Adrenal gland (tissue), 12 donors: ENCODE measurements around the gene OR10T2. TPM values are rescaled to one million over a fixed set of nuclear protein-coding genes. Genes with fewer than 3 reads are reported as not detected.

ENCODE experiments used
- DNase-seq, 7 donors: peaks; one replicate each; pipeline ENCODE4 v3.0.0-alpha.2; 2019 to 2020
- H3K27ac ChIP-seq, 5 donors: fragments of 200-600 bp; sonication (generic) in 4 of 5; 1 replicate in 3 of 5; 2 replicates in 2 of 5; pipeline versions ENCODE4 v1.5.1 to v1.8.0; 2016 to 2020; ENCODE audit warnings: mild to moderate bottlenecking in 1 of 5
- H3K27me3 ChIP-seq: fragments of 200-600 bp; 2 replicates; pipeline ENCODE4 v1.8.0; 2021
- H3K36me3 ChIP-seq, 2 donors: fragments of 200-600 bp; replicated peaks in 1 of 2; 1 replicate in 1 of 2; 2 replicates in 1 of 2; pipeline versions ENCODE4 v1.5.1 to v1.8.0; 2018 to 2022
- H3K4me1 ChIP-seq, 2 donors: fragments of 200-600 bp; replicated peaks in 1 of 2; 1 replicate in 1 of 2; 2 replicates in 1 of 2; pipeline versions ENCODE4 v1.5.1 to v1.8.0; 2018 to 2021
- H3K4me3 ChIP-seq, 4 donors: fragments of 200-600 bp; sonication (generic) in 3 of 4; one replicate each; pipeline ENCODE4 v1.5.1; 2016 to 2018
- H3K9me3 ChIP-seq, 3 donors: fragments of 200-600 bp; sonication (generic) in 1 of 3; replicated peaks in 1 of 3; 1 replicate in 2 of 3; 2 replicates in 1 of 3; pipeline versions ENCODE4 v1.5.1 to v1.8.0; 2016 to 2021
- POLR2A ChIP-seq, 2 donors: fragments of 450-650 bp; IDR thresholded peaks; one replicate each; pipeline ENCODE4 v1.6.1; 2017; ENCODE audit warnings: antibody characterized with exemption in 2 of 2, mild to moderate bottlenecking in 2 of 2, moderate library complexity in 1 of 2
- WGBS, 4 donors: extraction: QIAGEN DNeasy Blood & Tissue Kit in 2 of 4; methylation state at CpG; one replicate each; pipeline versions ENCODE4 v1.1.5 to v1.1.7; 2013 to 2017; 5-methylcytosine and 5-hydroxymethylcytosine counted together
- intact Hi-C, 2 donors: fragments of 100-400 bp; cut with DNase I; formaldehyde crosslinking; loops; one replicate each; pipeline versions ENCODE4 v1.14.1 to v1.15.0; 2022 to 2023
- polyA plus RNA-seq, 3 donors: library from polyadenylated mRNA; stranded (reverse); fragments of 200-250 nt in 2 of 3; fragments of 350-450 nt in 1 of 3; fragmentation: Illumina TruSeq in 1 of 3; extraction: RNeasy Lipid Tissue Mini Kit (QIAGEN cat#74804) in 1 of 3; gene quantifications; one replicate each; pipeline ENCODE4 v1.2.3, GENCODE V29; 2013 to 2014
- total RNA-seq, 9 donors: library from RNA; depleted of rRNA in 4 of 9; stranded (reverse); fragments of >200 nt in 4 of 9; fragments of 120-200 nt in 1 of 9; fragmentation: NEBNext Ultra II Directional in 1 of 9; extraction: Animal tissue kit (Norgen Biotek cat#: 25700) in 1 of 9; gene quantifications; one replicate each; pipeline versions ENCODE4 v1.1.0 to v1.2.4, GENCODE V29; 2013 to 2023
- TF ChIP-seq, protein P1 (sequence below), 6 experiments: fragments of 450-650 bp in 4 of 6; fragments of 200-600 bp in 2 of 6; sonication (generic) in 1 of 6; IDR thresholded peaks; 1 replicate in 5 of 6; 2 replicates in 1 of 6; pipeline versions ENCODE4 v1.5.1 to v1.8.0; 2016 to 2021; ENCODE audit warnings: antibody characterized with exemption in 6 of 6, mild to moderate bottlenecking in 2 of 6, moderate library complexity in 1 of 6
- donor health status: healthy with polysubstance abuse.
- donor health status: Bipolar disorder and iron deficiency.
- donor health status: DM: yes; HTN: yes; CAD: no.
- donor health status: DM: no; HTN: no; CAD: no.
- donor health status: DM: no; HTN: no; CAD: no.
- donor health status: DM: yes; HTN: yes; CAD: no.

The OR10T2 gene
- total and polyA plus RNA-seq, 12 donors: not detected

DNA sequence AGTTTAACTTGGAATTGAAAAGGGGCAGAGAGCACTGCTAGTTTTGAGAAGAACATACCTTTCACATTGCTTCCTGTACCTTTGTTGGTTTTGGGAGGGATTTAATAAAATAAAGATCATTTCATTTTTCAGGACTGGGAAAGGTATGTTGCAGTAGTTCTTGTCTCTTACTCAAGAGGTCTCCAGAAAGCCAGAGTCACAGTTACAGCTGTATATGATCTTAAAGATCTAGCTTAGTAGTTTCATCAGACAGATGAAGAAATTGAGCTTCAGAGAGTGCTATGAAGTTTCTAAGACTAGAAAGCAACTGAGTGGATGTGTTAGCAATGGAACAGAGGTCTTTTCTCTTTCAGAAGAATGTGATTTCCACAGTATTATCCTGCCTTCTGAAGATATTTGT is 25.8 kb upstream of the OR10T2 start:
- Histone ChIP-seq H3K4me3 (no peak overlapping the region), H3K4me1 (no peaks in the 10 kb centered on the region), H3K27ac (no peak overlapping the region), H3K27me3 (no peaks in the 10 kb centered on the region), H3K36me3 (no peaks in the 10 kb centered on the region), H3K9me3 (no peaks in the 10 kb centered on the region)
- TF ChIP-seq, protein P1, sequence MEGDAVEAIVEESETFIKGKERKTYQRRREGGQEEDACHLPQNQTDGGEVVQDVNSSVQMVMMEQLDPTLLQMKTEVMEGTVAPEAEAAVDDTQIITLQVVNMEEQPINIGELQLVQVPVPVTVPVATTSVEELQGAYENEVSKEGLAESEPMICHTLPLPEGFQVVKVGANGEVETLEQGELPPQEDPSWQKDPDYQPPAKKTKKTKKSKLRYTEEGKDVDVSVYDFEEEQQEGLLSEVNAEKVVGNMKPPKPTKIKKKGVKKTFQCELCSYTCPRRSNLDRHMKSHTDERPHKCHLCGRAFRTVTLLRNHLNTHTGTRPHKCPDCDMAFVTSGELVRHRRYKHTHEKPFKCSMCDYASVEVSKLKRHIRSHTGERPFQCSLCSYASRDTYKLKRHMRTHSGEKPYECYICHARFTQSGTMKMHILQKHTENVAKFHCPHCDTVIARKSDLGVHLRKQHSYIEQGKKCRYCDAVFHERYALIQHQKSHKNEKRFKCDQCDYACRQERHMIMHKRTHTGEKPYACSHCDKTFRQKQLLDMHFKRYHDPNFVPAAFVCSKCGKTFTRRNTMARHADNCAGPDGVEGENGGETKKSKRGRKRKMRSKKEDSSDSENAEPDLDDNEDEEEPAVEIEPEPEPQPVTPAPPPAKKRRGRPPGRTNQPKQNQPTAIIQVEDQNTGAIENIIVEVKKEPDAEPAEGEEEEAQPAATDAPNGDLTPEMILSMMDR (IDR thresholded peaks at IDR 0.05): no peak
- TF ChIP-seq POLR2A (IDR thresholded peaks at IDR 0.05): no peak
- DNase-seq: no peak
- intact Hi-C loops: no loop called here

DNA sequence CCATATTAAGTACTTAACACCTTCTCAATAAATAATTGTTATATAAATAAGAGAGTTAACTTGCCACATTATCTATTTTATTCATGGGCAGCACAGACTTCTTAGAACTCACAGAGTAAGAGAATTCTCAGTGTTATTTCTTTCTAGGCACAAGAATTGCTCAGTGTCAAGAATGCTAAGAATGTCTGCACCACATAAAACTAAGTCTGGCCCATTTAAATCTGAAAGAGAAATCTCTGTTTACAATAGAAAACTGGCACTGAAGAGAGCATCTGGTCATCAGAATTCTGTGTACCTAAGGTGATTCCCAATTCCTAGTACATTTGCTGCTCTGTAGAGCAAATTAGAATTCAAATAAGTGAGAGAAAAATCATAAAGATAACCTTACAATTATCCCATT is 22.9 kb upstream of the OR10T2 start:
- TF ChIP-seq, protein P1 (IDR thresholded peaks at IDR 0.05): no peak
- DNase-seq: no peak
- intact Hi-C loops: no loop called here

DNA sequence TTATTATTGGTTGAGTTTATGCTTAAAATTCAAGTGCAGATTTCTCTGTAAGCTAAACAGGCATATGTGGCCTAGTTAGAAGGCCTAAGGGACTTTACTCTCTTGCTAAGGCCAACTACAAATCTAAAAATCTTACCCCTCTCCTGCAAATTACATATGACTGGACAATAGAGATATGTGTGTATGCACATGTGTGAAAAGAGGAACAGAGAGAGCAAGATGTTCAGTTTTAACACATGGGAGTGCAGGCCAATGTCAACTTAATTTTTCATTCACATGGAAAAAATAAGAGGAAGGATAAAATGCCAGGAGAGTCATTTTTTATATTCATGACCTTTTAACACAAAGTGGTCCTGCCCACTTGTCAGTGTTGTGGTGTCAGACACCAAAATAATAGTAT is 18.3 kb upstream of the OR10T2 start:
- Histone ChIP-seq H3K4me1 (no peaks in the 10 kb centered on the region), H3K4me3 (no peak overlapping the region), H3K27me3 (no peaks in the 10 kb centered on the region), H3K36me3 (no peaks in the 10 kb centered on the region), H3K27ac (no peak overlapping the region), H3K9me3 (no peaks in the 10 kb centered on the region)
- TF ChIP-seq POLR2A (IDR thresholded peaks at IDR 0.05): no peak
- TF ChIP-seq, protein P1 (IDR thresholded peaks at IDR 0.05): no peak
- intact Hi-C loops: no loop called here
- no peak for DNase-seq

More for the DNA sequence above, 22.9 kb upstream of the OR10T2 start:
- H3K27me3 ChIP-seq: no peaks in the 10 kb centered on the region
- H3K4me3 ChIP-seq: no peak overlapping the region
- no peak overlapping the region for H3K27ac ChIP-seq
- no peaks in the 10 kb centered on the region for H3K4me1 ChIP-seq
- H3K36me3 ChIP-seq: no peaks in the 10 kb centered on the region
- no peaks in the 10 kb centered on the region for H3K9me3 ChIP-seq

DNA sequence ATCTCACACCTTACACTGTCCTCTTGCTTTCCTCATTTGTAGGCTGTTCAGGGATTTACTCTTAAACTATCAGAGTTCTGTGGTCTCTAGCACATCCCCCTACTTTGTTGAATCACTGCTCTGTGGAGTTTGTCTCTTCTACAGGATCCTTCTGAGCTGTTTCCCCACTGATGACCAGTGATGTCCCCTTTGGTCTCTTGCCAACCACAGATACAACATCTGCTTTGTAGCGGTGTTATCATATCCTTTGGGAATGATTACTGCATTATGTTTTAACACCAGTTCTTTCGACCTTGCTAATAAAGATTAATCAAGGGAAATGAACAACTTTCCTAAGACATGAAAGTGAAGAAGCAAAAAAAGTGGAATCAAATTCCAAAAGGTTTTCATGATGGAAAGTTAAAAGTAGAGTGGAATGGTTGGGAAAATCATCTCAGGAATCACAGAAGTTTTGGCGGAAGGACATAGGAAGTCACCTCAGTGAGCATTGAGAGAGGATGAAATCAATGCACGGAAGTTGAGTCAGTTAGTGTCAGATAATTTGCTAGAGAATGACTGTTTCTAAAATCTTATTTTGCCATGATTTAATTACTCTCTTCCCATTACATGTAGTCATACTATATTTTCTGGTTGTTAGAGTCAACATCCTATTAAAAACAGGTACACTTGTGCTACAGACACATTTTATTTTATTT is 15.5 kb upstream of the OR10T2 start:
- Histone ChIP-seq H3K4me3 (no peak overlapping the region), H3K9me3 (no peaks in the 10 kb centered on the region), H3K36me3 (no peaks in the 10 kb centered on the region), H3K4me1 (no peaks in the 10 kb centered on the region), H3K27me3 (no peaks in the 10 kb centered on the region), H3K27ac (no peak overlapping the region)
- no peak for DNase-seq
- no peak for TF ChIP-seq POLR2A (IDR thresholded peaks at IDR 0.05)
- TF ChIP-seq, protein P1 (IDR thresholded peaks at IDR 0.05): no peak
- WGBS, 4 donors: 71 to 82% (median 76%) methylated on average over 4 of the region's 4 CpGs
- intact Hi-C loops: no loop called here
